SK-N-SH (cell line): Measurements from ENCODE around the gene SSUH2. TPM values are rescaled to one million over a fixed set of nuclear protein-coding genes. Genes with fewer than 3 reads are reported as not detected.

ENCODE experiments used
- CTCF ChIA-PET: fragments of 300-600, 350-600 bp; formaldehyde crosslinking; extraction: SDS; loops from one replicate; lab custom pipeline; 2021; lab: Yijun Ruan, JAX
- POLR2A ChIA-PET: fragments of 350-600 bp; sonication (Branson Sonifier 250); formaldehyde crosslinking; extraction: SDS; loops from one replicate; lab custom pipeline; 2020; ENCODE audit warnings: antibody characterized with exemption, inconsistent platforms; lab: Yijun Ruan, JAX
- DNase-seq: peaks from one replicate; pipeline ENCODE4 v3.0.0; 2012
- H2AFZ ChIP-seq: fragments of 200-600 bp; sonication (generic); 2 replicates; pipeline ENCODE4 v1.8.1; 2016; ENCODE audit warnings: antibody characterized with exemption, mild to moderate bottlenecking, low read depth
- H3F3A ChIP-seq: fragments of 200-600 bp; sonication (generic); replicated peaks from 2 replicates; pipeline ENCODE3; 2016; ENCODE audit warnings: antibody characterized with exemption, mild to moderate bottlenecking; ENCODE audit not compliant: insufficient read depth
- H3K27ac ChIP-seq, 2 experiments: fragments of 200-500 bp in 1 of 2; fragments of 200-600 bp in 1 of 2; sonication (Bioruptor generic) in 1 of 2; sonication (generic), shearing (Covaris generic) in 1 of 2; 2 replicates each; pipeline versions ENCODE4 v1.5.1 to v1.6.1; 2014 to 2016; ENCODE audit warnings: low read depth in 2 of 2, inconsistent platforms in 1 of 2, low read length in 1 of 2, mild to moderate bottlenecking in 1 of 2, mixed read lengths in 1 of 2
- H3K27me3 ChIP-seq: fragments of 200-600 bp; sonication (generic), shearing (Covaris generic); 2 replicates; pipeline ENCODE4 v1.6.1; 2016; ENCODE audit warnings: mixed run types; ENCODE audit not compliant: insufficient read depth
- H3K36me3 ChIP-seq, 2 experiments: fragments of 200-500 bp in 1 of 2; fragments of 200-600 bp in 1 of 2; sonication (Bioruptor generic) in 1 of 2; sonication (generic) in 1 of 2; replicated peaks in 1 of 2; 2 replicates each; pipeline versions ENCODE3 to v1.5.1; 2014 to 2016; ENCODE audit warnings: low read length in 1 of 2, mild to moderate bottlenecking in 1 of 2; ENCODE audit not compliant: insufficient read depth in 2 of 2, control insufficient read depth in 1 of 2
- H3K4me1 ChIP-seq, 2 experiments: fragments of 200-500 bp in 1 of 2; fragments of 200-600 bp in 1 of 2; sonication (Bioruptor generic) in 1 of 2; sonication (generic), shearing (Covaris generic) in 1 of 2; 2 replicates each; pipeline versions ENCODE4 v1.5.1 to v1.6.1; 2014 to 2016; ENCODE audit warnings: low read depth in 1 of 2, low read length in 1 of 2, mixed run types in 1 of 2; ENCODE audit not compliant: insufficient read depth in 2 of 2, control insufficient read depth in 1 of 2
- H3K4me2 ChIP-seq: fragments of 200-600 bp; sonication (generic), shearing (Covaris generic); 2 replicates; pipeline ENCODE4 v1.6.1; 2017; ENCODE audit warnings: mixed run types
- H3K4me3 ChIP-seq, 2 experiments: fragments of 200-500 bp in 1 of 2; fragments of 200-600 bp in 1 of 2; sonication (Bioruptor generic) in 1 of 2; sonication (generic), shearing (Covaris generic) in 1 of 2; 2 replicates each; pipeline versions ENCODE4 v1.5.1 to v1.8.1; 2014 to 2016; ENCODE audit warnings: low read depth in 2 of 2, inconsistent platforms in 1 of 2, low read length in 1 of 2, mild to moderate bottlenecking in 1 of 2, mixed read lengths in 1 of 2, moderate library complexity in 1 of 2
- H3K79me2 ChIP-seq: fragments of 200-600 bp; sonication (generic); 2 replicates; pipeline ENCODE4 v1.8.1; 2017; ENCODE audit warnings: mild to moderate bottlenecking; ENCODE audit not compliant: insufficient read depth
- H3K9ac ChIP-seq: fragments of 200-600 bp; sonication (generic); 2 replicates; pipeline ENCODE4 v1.6.1; 2017; ENCODE audit warnings: mixed run types
- H3K9me2 ChIP-seq: fragments of 200-600 bp; sonication (generic); 2 replicates; pipeline ENCODE4 v1.6.1; 2017; ENCODE audit warnings: mixed run types
- H3K9me3 ChIP-seq: fragments of 200-600 bp; sonication (generic); 2 replicates; pipeline ENCODE4 v1.6.1; 2017; ENCODE audit warnings: mixed run types, mild to moderate bottlenecking, moderate library complexity
- H4K20me1 ChIP-seq: fragments of 200-600 bp; sonication (generic); 2 replicates; pipeline ENCODE4 v1.6.1; 2017; ENCODE audit warnings: mild to moderate bottlenecking, mixed run types; ENCODE audit not compliant: insufficient read depth
- CHD2 ChIP-seq: fragments of 150-350 bp; IDR thresholded peaks from 2 replicates; pipeline ENCODE4 v1.6.1; 2018; ENCODE audit warnings: low read length; ENCODE audit not compliant: partially characterized antibody
- ELF1 ChIP-seq: IDR thresholded peaks from 2 replicates; pipeline ENCODE4 v1.4.0; 2012
- EP300 ChIP-seq, 2 experiments: IDR thresholded peaks; 2 replicates each; pipeline versions ENCODE4 v1.4.0 to v1.6.1; 2012; ENCODE audit warnings: borderline replicate concordance in 1 of 2, low read depth in 1 of 2, low read length in 1 of 2
- FOXM1 ChIP-seq: IDR thresholded peaks from 2 replicates; pipeline ENCODE4 v1.4.0; 2012; ENCODE audit warnings: low read depth, mild to moderate bottlenecking
- GABPA ChIP-seq: IDR thresholded peaks from 2 replicates; pipeline ENCODE4 v1.4.0; 2012; ENCODE audit warnings: low read depth, mild to moderate bottlenecking
- JUND ChIP-seq: IDR thresholded peaks from 2 replicates; pipeline ENCODE4 v1.4.0; 2012
- NFIC ChIP-seq: IDR thresholded peaks from 2 replicates; pipeline ENCODE4 v1.4.0; 2012; ENCODE audit warnings: borderline replicate concordance
- NRF1 ChIP-seq: IDR thresholded peaks from 2 replicates; pipeline ENCODE4 v1.6.1; 2012; ENCODE audit warnings: low read depth, mild to moderate bottlenecking, low read length
- POLR2AphosphoS5 ChIP-seq: IDR thresholded peaks from 2 replicates; pipeline ENCODE4 v1.6.1; 2012; ENCODE audit warnings: low read depth, low read length
- RCOR1 ChIP-seq: fragments of 150-350 bp; IDR thresholded peaks from 2 replicates; pipeline ENCODE4 v1.6.1; 2017; ENCODE audit warnings: antibody characterized with exemption, low read length
- SIN3A ChIP-seq: IDR thresholded peaks from 2 replicates; pipeline ENCODE4 v1.6.1; 2012; ENCODE audit warnings: low read depth, mild to moderate bottlenecking, low read length, moderate library complexity, borderline replicate concordance
- SMC3 ChIP-seq: IDR thresholded peaks from 2 replicates; pipeline ENCODE4 v1.6.1; 2012; ENCODE audit warnings: low read depth, low read length, improper control_type of control experiment
- YY1 ChIP-seq: IDR thresholded peaks from 2 replicates; pipeline ENCODE4 v1.4.0; 2012; ENCODE audit warnings: low read depth, mild to moderate bottlenecking
- WGBS: methylation state at CpG from one replicate; pipeline ENCODE4 v1.1.6; 2017; ENCODE audit warnings: low lambda C conversion rate; 5-methylcytosine and 5-hydroxymethylcytosine counted together
- polyA plus RNA-seq, 3 experiments: library from polyadenylated mRNA; depleted of rRNA; stranded (reverse); fragments of >200 nt; gene quantifications; 2 replicates each; pipeline ENCODE4 v1.2.3, GENCODE V29; 2012
- TF ChIP-seq, protein P1 (sequence below): IDR thresholded peaks from 2 replicates; pipeline ENCODE4; 2012
- TF ChIP-seq, protein P2 (sequence below): IDR thresholded peaks from 2 replicates; pipeline ENCODE4 v1.4.0; 2012; ENCODE audit warnings: low read depth, borderline replicate concordance
- TF ChIP-seq, protein P3 (sequence below): fragments of 200-600 bp; sonication (generic); IDR thresholded peaks from 2 replicates; pipeline ENCODE4 v1.6.1; 2017; ENCODE audit warnings: antibody characterized with exemption, mild to moderate bottlenecking, moderate library complexity
- TF ChIP-seq, protein P4 (sequence below): IDR thresholded peaks from 2 replicates; pipeline ENCODE4 v1.4.0; 2012; ENCODE audit warnings: low read depth
- TF ChIP-seq, protein P5 (sequence below): fragments of 150-350 bp; IDR thresholded peaks from 2 replicates; pipeline ENCODE4 v1.6.1; 2016; ENCODE audit warnings: mild to moderate bottlenecking, low read depth, low read length
- TF ChIP-seq, protein P6 (sequence below): fragments of 150-350 bp; IDR thresholded peaks from 2 replicates; pipeline ENCODE4 v1.6.1; 2017; ENCODE audit warnings: antibody characterized with exemption, low read length, low read depth, borderline replicate concordance

The SSUH2 gene
- polyA plus RNA-seq, 1 of the 3 experiments (the other 2 are of a cell fraction), result 0.18 TPM

DNA sequence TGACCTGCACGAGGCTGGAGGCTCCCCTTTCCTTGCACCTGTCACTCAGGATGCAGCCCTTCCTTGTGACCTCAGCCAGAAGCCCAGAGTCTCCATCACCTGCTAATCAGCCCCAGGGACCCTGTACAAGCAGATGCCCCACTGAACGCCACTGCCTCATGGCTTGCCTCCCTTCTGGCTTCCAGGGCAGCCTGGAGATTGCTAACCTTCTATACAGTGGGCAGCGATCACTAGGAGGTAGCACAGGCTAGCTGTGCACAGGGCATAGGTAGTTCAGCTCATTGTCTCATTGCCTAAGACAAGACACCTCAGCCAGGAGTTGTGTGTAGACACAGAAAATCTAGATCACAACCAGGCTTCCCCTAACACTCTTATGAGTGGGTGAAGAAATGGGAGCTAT, 49.3 kb downstream of the SSUH2 start:
- DNase-seq, result no peak
- ChIA-PET CTCF (interaction anchor here (1.1 to 1.4 kb wide), 2 partner anchors 14 to 153 kb away, joined by 4 to 6 read pairs; no protein-coding TSS in a partner anchor), POLR2A (no interaction called here)
- no peaks in the 10 kb centered on the region for H3K9me2 ChIP-seq
- no peaks in the 10 kb centered on the region for H3F3A ChIP-seq
- H3K9me3 ChIP-seq, result no peaks in the 10 kb centered on the region
- no peaks in the 10 kb centered on the region for H3K36me3 ChIP-seq
- H3K79me2 ChIP-seq, result no peaks in the 10 kb centered on the region
- H2AFZ ChIP-seq, result no peak overlapping the region
- no peak overlapping the region for H3K4me3 ChIP-seq
- H4K20me1 ChIP-seq, result no peaks in the 10 kb centered on the region
- H3K4me2 ChIP-seq, result no peak overlapping the region
- H3K27me3 ChIP-seq, result no peaks in the 10 kb centered on the region
- TF ChIP-seq, protein P1, sequence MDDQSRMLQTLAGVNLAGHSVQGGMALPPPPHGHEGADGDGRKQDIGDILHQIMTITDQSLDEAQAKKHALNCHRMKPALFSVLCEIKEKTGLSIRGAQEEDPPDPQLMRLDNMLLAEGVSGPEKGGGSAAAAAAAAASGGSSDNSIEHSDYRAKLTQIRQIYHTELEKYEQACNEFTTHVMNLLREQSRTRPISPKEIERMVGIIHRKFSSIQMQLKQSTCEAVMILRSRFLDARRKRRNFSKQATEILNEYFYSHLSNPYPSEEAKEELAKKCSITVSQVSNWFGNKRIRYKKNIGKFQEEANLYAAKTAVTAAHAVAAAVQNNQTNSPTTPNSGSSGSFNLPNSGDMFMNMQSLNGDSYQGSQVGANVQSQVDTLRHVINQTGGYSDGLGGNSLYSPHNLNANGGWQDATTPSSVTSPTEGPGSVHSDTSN, result no peak
- TF ChIP-seq, protein P2, sequence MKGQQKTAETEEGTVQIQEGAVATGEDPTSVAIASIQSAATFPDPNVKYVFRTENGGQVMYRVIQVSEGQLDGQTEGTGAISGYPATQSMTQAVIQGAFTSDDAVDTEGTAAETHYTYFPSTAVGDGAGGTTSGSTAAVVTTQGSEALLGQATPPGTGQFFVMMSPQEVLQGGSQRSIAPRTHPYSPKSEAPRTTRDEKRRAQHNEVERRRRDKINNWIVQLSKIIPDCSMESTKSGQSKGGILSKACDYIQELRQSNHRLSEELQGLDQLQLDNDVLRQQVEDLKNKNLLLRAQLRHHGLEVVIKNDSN, result no peak
- TF ChIP-seq NFIC (no peak), SMC3 (no peak), JUND (no peak), ELF1 (no peak)
- TF ChIP-seq, protein P3, sequence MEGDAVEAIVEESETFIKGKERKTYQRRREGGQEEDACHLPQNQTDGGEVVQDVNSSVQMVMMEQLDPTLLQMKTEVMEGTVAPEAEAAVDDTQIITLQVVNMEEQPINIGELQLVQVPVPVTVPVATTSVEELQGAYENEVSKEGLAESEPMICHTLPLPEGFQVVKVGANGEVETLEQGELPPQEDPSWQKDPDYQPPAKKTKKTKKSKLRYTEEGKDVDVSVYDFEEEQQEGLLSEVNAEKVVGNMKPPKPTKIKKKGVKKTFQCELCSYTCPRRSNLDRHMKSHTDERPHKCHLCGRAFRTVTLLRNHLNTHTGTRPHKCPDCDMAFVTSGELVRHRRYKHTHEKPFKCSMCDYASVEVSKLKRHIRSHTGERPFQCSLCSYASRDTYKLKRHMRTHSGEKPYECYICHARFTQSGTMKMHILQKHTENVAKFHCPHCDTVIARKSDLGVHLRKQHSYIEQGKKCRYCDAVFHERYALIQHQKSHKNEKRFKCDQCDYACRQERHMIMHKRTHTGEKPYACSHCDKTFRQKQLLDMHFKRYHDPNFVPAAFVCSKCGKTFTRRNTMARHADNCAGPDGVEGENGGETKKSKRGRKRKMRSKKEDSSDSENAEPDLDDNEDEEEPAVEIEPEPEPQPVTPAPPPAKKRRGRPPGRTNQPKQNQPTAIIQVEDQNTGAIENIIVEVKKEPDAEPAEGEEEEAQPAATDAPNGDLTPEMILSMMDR, result no peak
- no peaks in the 10 kb centered on the region; a peak in 1 of 4 replicates for H3K4me1 ChIP-seq
- 37% methylated on average over 3 of the region's 3 CpGs for WGBS
- H3K9ac ChIP-seq, result no peak overlapping the region
- H3K27ac ChIP-seq, result no peak overlapping the region

DNA sequence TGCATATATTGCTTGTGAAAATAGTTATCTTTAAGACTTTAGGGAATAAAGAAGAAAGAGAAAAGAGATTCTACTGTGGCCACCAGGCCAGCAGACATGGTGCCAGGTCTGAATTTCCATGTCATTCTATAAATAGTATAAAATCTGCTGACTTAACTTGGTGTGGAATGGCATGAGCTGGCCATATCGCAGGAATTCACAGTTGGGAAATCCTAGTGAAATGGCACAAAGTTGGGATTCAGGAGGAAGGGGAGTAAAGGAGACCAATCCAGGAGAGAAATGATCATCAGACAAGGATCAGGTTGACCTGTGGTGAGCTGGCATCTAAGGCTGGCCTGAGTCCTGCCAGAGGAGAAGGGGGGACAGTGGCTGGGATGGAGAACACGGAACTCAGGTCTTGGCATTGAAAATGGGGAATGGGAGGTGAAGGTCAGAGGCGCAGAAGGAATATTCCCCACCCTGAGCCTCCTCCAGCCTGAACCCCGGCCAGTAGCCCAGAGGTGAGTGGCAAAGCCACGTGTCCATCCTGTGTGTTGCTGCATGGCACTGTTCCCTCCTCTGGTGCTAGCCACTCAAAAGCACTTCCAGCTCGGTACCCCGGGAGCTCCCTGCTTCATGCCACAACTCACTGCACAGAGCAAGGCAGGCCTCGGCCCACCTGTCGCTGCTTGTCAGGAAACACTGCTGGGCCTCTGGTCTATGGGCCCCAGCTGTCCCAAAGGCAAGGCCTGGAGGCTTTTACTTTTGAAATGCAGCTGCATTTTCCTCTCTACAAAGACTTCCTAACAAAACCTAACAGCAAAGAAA, 51.4 kb downstream of the SSUH2 start:
- no peaks in the 10 kb centered on the region for H3K9me3 ChIP-seq
- H3K27me3 ChIP-seq, result no peaks in the 10 kb centered on the region
- no peaks in the 10 kb centered on the region for H4K20me1 ChIP-seq
- H3F3A ChIP-seq, result no peaks in the 10 kb centered on the region
- no peak for DNase-seq
- H3K27ac ChIP-seq, result no peak overlapping the region
- H3K9me2 ChIP-seq, result no peaks in the 10 kb centered on the region
- H3K4me2 ChIP-seq, result no peak overlapping the region
- H3K36me3 ChIP-seq, result no peaks in the 10 kb centered on the region
- 43% methylated on average over 3 of the region's 9 CpGs for WGBS
- H3K9ac ChIP-seq, result no peak overlapping the region
- H3K4me3 ChIP-seq, result no peak overlapping the region
- CTCF ChIA-PET, result interaction anchor here (1.8 to 2.9 kb wide), 2 partner anchors 14 to 29 kb away, joined by 5 to 7 read pairs; no protein-coding TSS in a partner anchor
- POLR2A ChIA-PET, result no interaction called here
- no peaks in the 10 kb centered on the region for H3K79me2 ChIP-seq
- no peak overlapping the region for H2AFZ ChIP-seq
- peaks cover 0 to 2% of the 10 kb centered on the region in 2 experiments; a peak in 1 of 4 replicates for H3K4me1 ChIP-seq
- TF ChIP-seq SIN3A (no peak), ELF1 (no peak), JUND (no peak), NRF1 (no peak), POLR2AphosphoS5 (no peak), GABPA (no peak), CHD2 (no peak), EP300 (IDR thresholded peaks at IDR 0.05; ENCODE audit: borderline replicate concordance in 1 of 2, low read depth in 1 of 2, low read length in 1 of 2) (no peak), FOXM1 (no peak), RCOR1 (no peak), YY1 (no peak)
- TF ChIP-seq, protein P4, sequence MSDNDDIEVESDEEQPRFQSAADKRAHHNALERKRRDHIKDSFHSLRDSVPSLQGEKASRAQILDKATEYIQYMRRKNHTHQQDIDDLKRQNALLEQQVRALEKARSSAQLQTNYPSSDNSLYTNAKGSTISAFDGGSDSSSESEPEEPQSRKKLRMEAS, result no peak
- TF ChIP-seq, protein P5, sequence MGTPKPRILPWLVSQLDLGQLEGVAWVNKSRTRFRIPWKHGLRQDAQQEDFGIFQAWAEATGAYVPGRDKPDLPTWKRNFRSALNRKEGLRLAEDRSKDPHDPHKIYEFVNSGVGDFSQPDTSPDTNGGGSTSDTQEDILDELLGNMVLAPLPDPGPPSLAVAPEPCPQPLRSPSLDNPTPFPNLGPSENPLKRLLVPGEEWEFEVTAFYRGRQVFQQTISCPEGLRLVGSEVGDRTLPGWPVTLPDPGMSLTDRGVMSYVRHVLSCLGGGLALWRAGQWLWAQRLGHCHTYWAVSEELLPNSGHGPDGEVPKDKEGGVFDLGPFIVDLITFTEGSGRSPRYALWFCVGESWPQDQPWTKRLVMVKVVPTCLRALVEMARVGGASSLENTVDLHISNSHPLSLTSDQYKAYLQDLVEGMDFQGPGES, result no peak
- TF ChIP-seq, protein P2, result no peak
- TF ChIP-seq, protein P6, sequence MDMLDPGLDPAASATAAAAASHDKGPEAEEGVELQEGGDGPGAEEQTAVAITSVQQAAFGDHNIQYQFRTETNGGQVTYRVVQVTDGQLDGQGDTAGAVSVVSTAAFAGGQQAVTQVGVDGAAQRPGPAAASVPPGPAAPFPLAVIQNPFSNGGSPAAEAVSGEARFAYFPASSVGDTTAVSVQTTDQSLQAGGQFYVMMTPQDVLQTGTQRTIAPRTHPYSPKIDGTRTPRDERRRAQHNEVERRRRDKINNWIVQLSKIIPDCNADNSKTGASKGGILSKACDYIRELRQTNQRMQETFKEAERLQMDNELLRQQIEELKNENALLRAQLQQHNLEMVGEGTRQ, result no peak
